Transverse colon (tissue), 4 donors: ENCODE data around the gene NEK10.

Experiments
- CTCF ChIP-seq, 5 experiments: fragments of 200-600 bp in 3 of 5; fragments of 450-650 bp in 2 of 5; sonication (generic) in 3 of 5; IDR thresholded peaks; 1 replicate in 2 of 5; 2 replicates in 3 of 5; pipeline ENCODE4 v1.5.1; 2016 to 2017; ENCODE audit warnings: antibody characterized with exemption in 5 of 5, inconsistent platforms in 3 of 5, mild to moderate bottlenecking in 2 of 5, moderate library complexity in 1 of 5
- EP300 ChIP-seq: sonication (generic); formaldehyde crosslinking; IDR thresholded peaks from one replicate; pipeline ENCODE4 v1.6.1; 2017; ENCODE audit warnings: antibody characterized with exemption, low read depth
- POLR2AphosphoS5 ChIP-seq, 3 donors: sonication (generic); formaldehyde crosslinking; IDR thresholded peaks; one replicate each; pipeline ENCODE4 v1.6.1; 2016; ENCODE audit warnings: antibody characterized with exemption in 3 of 3

DNA sequence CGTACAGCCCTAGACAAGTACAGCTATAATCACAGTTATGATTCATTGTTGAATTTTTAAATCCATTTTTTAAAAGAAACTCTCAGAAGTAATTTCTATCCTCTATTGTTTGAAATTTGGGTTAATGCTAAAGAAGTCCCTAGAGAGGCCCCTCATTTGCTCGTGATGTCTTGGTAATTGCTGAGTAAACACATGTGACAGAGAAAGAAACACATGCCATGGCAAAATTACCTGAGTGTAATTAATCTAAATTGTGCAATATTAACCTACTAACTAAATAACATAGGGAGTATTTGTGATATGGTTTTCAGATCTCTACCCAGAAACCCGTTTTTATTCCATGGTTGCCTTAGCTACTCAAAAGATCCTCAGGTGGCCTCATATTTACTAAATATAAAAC lies 10.8 kb downstream of the NEK10 start:
- TF ChIP-seq POLR2AphosphoS5 (IDR thresholded peaks at IDR 0.05) (no peak), CTCF (IDR thresholded peaks at IDR 0.05) (no peak), EP300 (no peak)
